HFF-Myc (cell line): ENCODE results near the gene SLC12A6.

ENCODE experiments used
- DNase-seq: peaks from one replicate; pipeline ENCODE4 v3.0.0-alpha.2; 2011; ENCODE audit warnings: low read depth; ENCODE audit errors: extremely low read depth
- H3K4me3 ChIP-seq: replicated peaks from 2 replicates; pipeline ENCODE4 v1.5.1; 2011; ENCODE audit warnings: low read depth, mild to moderate bottlenecking, control low read depth, low read length
- CTCF ChIP-seq: IDR thresholded peaks from 2 replicates; pipeline ENCODE4 v1.5.1; 2012; ENCODE audit warnings: mild to moderate bottlenecking, low read depth, low read length, control low read depth; ENCODE audit errors: missing control alignments

Gene SLC12A6

GRCh38 chr15:34362047-34362773 is 24.6 kb upstream of the SLC12A6 start:
- DNase-seq: no peak
- H3K4me3 ChIP-seq: no peak overlapping the region
- TF ChIP-seq CTCF: no peak

DNA sequence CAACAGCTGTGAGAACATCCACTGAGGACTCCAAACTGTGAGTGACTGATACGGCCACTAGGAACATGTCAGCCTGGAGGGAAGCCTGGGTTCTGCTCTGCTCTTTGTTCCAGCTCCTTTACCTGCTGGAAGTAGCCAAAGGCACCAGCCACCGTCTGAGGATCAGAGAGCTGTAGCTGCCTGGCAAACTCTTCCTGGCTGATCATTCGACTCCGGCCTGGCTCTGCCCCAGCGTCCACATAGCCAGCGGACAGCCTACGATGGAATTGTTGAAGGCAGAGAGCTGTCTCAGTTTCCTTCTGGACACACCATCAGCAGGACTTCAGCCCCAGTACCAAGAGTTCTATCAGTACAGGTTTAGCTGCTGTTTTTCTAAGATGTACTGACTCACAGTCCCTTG is 23.7 kb upstream of the SLC12A6 start:
- no peak for DNase-seq
- H3K4me3 ChIP-seq: no peak overlapping the region
- no peak for TF ChIP-seq CTCF

DNA sequence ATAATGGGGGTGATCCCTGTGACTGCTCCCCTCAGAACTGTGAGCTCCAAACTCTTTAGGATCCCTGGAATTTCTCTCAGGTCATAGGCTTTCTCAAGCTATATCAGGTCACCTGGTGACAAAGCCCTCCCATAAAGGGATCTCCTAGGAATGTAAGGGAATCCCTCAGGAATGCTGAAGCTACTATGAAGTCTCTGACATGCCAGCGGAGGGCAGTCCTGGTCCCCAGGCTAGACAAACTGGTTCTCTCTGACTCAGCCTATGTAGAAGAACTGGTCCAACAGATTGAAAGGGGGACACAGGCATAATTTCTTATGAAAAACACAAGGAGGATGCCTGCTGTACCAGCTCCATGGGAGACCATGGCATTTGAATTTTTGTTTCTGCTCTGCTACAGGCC is 22.7 kb upstream of the SLC12A6 start:
- H3K4me3 ChIP-seq: no peak overlapping the region
- TF ChIP-seq CTCF: no peak
- no peak for DNase-seq

- TF ChIP-seq CTCF: no peak
- no peak overlapping the region for H3K4me3 ChIP-seq
- no peak for DNase-seq
Observed at GRCh38 chr15:34359416-34359815, 21.8 kb upstream of the SLC12A6 start.

GRCh38 chr15:34358948-34359347 is 21.4 kb upstream of the SLC12A6 start:
- DNase-seq: no peak
- no peak for TF ChIP-seq CTCF
- no peak overlapping the region for H3K4me3 ChIP-seq

DNA sequence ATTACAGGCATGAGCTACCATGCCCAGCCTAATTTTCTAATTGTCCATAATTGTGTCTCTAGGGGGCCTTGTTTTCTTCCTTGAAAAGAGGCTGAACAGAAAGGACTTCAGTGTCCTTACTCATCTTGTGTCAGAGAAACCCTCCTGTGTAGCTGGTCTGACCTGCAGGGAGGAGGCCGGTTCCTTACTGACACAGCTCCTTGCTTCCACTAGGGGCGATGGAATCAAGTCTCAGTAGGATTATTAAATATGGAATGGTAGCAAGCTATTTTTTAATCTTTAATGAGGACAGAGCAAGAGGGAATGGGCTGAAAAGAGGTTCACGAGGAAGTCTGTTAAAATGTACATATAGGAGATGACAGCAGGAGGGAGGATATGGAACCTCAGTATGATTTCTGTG is 20.8 kb upstream of the SLC12A6 start:
- no peak for DNase-seq
- TF ChIP-seq CTCF: peak; percentile 17
- H3K4me3 ChIP-seq: no peak overlapping the region

DNA sequence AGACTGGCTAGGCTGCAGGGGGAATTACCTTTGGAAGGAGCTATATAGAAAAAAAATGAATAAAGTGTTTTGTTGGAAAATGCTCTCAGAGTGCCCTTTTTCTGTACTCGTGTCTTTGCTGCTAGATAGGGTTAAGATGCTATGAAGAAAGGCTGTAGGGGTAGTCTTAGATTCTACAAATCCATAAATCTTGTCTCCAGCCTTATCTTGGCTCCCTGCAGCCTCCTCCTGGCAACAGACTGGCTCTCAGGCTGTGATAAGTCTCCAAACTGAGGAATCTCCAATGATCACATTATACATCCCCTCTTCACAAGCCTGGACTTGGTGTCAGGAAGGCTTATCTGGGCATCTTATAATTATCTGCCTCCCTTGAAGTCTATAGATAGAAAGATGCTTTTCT is 20.1 kb upstream of the SLC12A6 start:
- no peak for TF ChIP-seq CTCF
- no peak for DNase-seq
- H3K4me3 ChIP-seq: no peak overlapping the region
